ENCODE measurements around the gene PRRC2B.

PRRC2B gene

GRCh38 chr9:131481441-131482342 lies 87.8 kb downstream of the PRRC2B start:
- Histone ChIP-seq H3K36me3 (ENCODE audit: control insufficient read depth, insufficient read depth, low read length) (peaks cover 79% of the 10 kb centered on the region), H3K9ac (ENCODE audit: low read length) (no peak overlapping the region), H3K4me3 (ENCODE audit: low read length) (no peak overlapping the region), H3K27me3 (ENCODE audit: control insufficient read depth, insufficient read depth, low read length) (no peaks in the 10 kb centered on the region), H3K27ac (ENCODE audit: low read depth, low read length) (peak overlapping the region; percentile 55), H3K4me1 (ENCODE audit: control insufficient read depth, insufficient read depth, low read length) (peaks cover 3% of the 10 kb centered on the region)

- Histone ChIP-seq H3K4me1 (ENCODE audit: control insufficient read depth, insufficient read depth, low read length) (peaks cover 3% of the 10 kb centered on the region), H3K9ac (ENCODE audit: low read length) (no peak overlapping the region), H3K4me3 (ENCODE audit: low read length) (no peak overlapping the region), H3K36me3 (ENCODE audit: control insufficient read depth, insufficient read depth, low read length) (peaks cover 75% of the 10 kb centered on the region), H3K27ac (ENCODE audit: low read depth, low read length) (peak overlapping the region; percentile 55), H3K27me3 (ENCODE audit: control insufficient read depth, insufficient read depth, low read length) (no peaks in the 10 kb centered on the region)
Measured at GRCh38 chr9:131482343-131483006, 88.6 kb downstream of the PRRC2B start.

DNA sequence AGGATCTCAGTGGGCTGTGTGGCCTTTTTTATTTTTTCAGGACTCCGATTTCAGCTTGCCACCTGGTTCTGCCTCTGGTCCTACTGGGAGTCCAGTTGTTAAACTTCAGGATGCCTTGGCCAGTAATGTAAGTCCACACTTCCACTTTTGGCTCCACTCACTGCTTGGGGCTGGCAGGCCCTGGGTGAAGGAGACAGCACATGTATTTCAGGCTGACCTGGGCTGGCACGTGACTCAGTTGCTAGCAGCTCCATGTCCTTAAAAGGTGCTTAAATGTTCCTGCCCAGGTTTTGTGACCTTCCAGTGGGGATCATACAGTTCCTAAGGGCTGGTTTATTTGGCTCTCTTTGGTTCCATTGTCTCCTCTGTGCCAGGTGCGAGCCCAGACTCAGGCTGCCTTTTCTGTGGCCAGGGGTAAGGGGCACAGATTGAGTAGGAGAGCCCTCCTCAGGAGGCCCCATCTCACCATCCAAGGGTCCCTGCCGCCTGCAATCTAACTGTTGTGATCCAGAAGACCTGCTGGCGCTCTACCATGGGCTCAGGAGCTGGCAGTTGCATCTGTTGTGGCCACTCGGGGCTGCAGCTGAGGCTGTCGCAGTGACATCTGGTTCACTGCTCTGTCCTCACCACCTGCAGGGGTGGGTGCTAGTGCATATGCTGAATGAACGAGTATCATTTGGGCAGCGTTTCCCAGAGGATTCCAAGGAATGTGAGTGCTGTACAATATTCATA lies 89.6 kb downstream of the PRRC2B start:
- Histone ChIP-seq H3K36me3 (ENCODE audit: control insufficient read depth, insufficient read depth, low read length) (peaks cover 76% of the 10 kb centered on the region), H3K4me1 (ENCODE audit: control insufficient read depth, insufficient read depth, low read length) (peaks cover 3% of the 10 kb centered on the region), H3K27ac (ENCODE audit: low read depth, low read length) (peak overlapping the region; percentile 70), H3K4me3 (ENCODE audit: low read length) (no peak overlapping the region), H3K27me3 (ENCODE audit: control insufficient read depth, insufficient read depth, low read length) (no peaks in the 10 kb centered on the region), H3K9ac (ENCODE audit: low read length) (no peak overlapping the region)

- H3K27ac ChIP-seq (ENCODE audit: low read depth, low read length), result peak overlapping the region; percentile 70
- peaks cover 75% of the 10 kb centered on the region for H3K36me3 ChIP-seq (ENCODE audit: control insufficient read depth, insufficient read depth, low read length)
- H3K4me1 ChIP-seq (ENCODE audit: control insufficient read depth, insufficient read depth, low read length), result peaks cover 3% of the 10 kb centered on the region
- H3K4me3 ChIP-seq (ENCODE audit: low read length), result no peak overlapping the region
- no peak overlapping the region for H3K9ac ChIP-seq (ENCODE audit: low read length)
- H3K27me3 ChIP-seq (ENCODE audit: control insufficient read depth, insufficient read depth, low read length), result no peaks in the 10 kb centered on the region
Measured at GRCh38 chr9:131484051-131484445, 90.2 kb downstream of the PRRC2B start.

DNA sequence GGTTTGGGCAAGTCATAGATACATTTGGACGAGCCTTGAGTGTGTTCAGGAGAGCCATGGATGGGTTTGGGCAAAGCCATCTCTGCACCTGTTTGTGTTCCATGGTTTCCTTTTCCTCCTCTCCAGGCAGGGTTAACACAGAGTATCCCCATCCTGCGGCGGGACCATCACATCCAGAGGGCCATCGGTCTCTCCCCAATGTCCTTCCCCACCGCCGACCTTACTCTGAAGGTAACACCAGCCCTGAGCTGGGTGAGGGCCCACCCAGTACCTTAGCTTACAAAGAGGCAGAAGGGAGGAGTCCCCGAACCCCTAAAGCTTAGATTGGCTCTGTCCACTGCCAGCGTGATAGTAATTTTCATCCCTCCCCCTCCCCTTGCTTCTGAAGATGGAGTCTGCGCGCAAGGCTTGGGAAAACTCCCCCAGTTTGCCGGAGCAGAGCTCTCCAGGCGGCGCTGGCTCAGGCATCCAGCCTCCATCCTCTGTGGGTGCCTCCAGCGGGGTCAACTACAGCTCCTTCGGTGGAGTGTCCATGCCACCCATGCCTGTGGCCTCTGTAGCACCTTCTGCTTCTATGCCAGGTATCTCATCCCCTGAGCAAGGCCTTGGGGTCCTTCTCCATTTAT lies 90.8 kb downstream of the PRRC2B start:
- Histone ChIP-seq H3K27ac (ENCODE audit: low read depth, low read length) (peak overlapping the region; percentile 70), H3K4me3 (ENCODE audit: low read length) (no peak overlapping the region), H3K4me1 (ENCODE audit: control insufficient read depth, insufficient read depth, low read length) (peaks cover 3% of the 10 kb centered on the region), H3K27me3 (ENCODE audit: control insufficient read depth, insufficient read depth, low read length) (no peaks in the 10 kb centered on the region), H3K9ac (ENCODE audit: low read length) (no peak overlapping the region), H3K36me3 (ENCODE audit: control insufficient read depth, insufficient read depth, low read length) (peaks cover 74% of the 10 kb centered on the region)

DNA sequence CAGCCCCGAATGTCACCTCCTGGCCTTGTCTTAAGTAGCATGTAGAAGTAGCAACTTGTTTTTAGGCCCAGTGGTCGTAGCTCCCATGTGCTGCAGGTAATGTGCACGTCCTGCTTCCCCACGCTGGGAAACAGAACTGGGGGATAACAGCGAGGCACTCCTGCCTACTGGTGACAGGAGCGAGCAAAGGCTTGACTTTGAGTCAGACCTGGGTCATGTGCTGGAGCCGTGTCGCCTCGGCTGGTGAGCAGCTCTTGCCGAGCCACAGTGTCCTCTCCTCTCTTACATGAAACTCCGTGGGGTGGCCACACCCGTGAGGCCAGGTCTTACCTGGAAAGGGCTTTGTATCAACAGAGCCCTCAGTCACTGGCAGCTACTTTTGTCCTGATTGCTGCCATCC lies 91.3 kb downstream of the PRRC2B start:
- Histone ChIP-seq H3K9ac (ENCODE audit: low read length) (no peak overlapping the region), H3K4me1 (ENCODE audit: control insufficient read depth, insufficient read depth, low read length) (peaks cover 3% of the 10 kb centered on the region), H3K27me3 (ENCODE audit: control insufficient read depth, insufficient read depth, low read length) (no peaks in the 10 kb centered on the region), H3K27ac (ENCODE audit: low read depth, low read length) (no peak overlapping the region), H3K4me3 (ENCODE audit: low read length) (no peak overlapping the region), H3K36me3 (ENCODE audit: control insufficient read depth, insufficient read depth, low read length) (peaks cover 75% of the 10 kb centered on the region)

- H3K27ac ChIP-seq (ENCODE audit: low read depth, low read length), result no peak overlapping the region
- no peak overlapping the region for H3K9ac ChIP-seq (ENCODE audit: low read length)
- no peak overlapping the region for H3K4me3 ChIP-seq (ENCODE audit: low read length)
- no peaks in the 10 kb centered on the region for H3K27me3 ChIP-seq (ENCODE audit: control insufficient read depth, insufficient read depth, low read length)
- peaks cover 3% of the 10 kb centered on the region for H3K4me1 ChIP-seq (ENCODE audit: control insufficient read depth, insufficient read depth, low read length)
- peaks cover 76% of the 10 kb centered on the region for H3K36me3 ChIP-seq (ENCODE audit: control insufficient read depth, insufficient read depth, low read length)
Measured at GRCh38 chr9:131485728-131486422, 92.0 kb downstream of the PRRC2B start.

GRCh38 chr9:131487001-131487400 lies 93.1 kb downstream of the PRRC2B start:
- Histone ChIP-seq H3K27ac (ENCODE audit: low read depth, low read length) (no peak overlapping the region), H3K9ac (ENCODE audit: low read length) (no peak overlapping the region), H3K27me3 (ENCODE audit: control insufficient read depth, insufficient read depth, low read length) (no peaks in the 10 kb centered on the region), H3K36me3 (ENCODE audit: control insufficient read depth, insufficient read depth, low read length) (peaks cover 87% of the 10 kb centered on the region), H3K4me1 (ENCODE audit: control insufficient read depth, insufficient read depth, low read length) (peaks cover 3% of the 10 kb centered on the region), H3K4me3 (ENCODE audit: low read length) (no peak overlapping the region)

DNA sequence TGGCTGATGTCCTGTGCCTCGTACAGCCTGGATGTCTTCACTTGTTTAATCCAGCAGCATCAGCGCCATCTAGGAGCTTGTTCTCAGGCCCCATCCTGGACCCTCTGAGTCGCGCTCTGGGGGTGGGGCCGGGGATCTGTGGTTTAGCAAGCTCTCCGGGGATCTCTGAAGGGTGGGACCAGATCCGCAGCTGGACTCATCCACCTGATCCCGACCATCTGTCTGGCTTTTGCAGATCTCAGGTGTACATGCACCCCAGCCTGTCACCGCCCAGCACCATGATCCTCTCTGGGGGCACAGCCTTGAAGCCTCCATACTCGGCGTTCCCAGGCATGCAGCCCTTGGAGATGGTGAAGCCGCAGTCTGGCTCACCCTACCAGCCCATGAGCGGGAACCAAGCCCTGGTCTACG lies 93.7 kb downstream of the PRRC2B start:
- Histone ChIP-seq H3K36me3 (ENCODE audit: control insufficient read depth, insufficient read depth, low read length) (peaks cover 90% of the 10 kb centered on the region), H3K9ac (ENCODE audit: low read length) (no peak overlapping the region), H3K4me3 (ENCODE audit: low read length) (no peak overlapping the region), H3K4me1 (ENCODE audit: control insufficient read depth, insufficient read depth, low read length) (peaks cover 3% of the 10 kb centered on the region), H3K27ac (ENCODE audit: low read depth, low read length) (no peak overlapping the region), H3K27me3 (ENCODE audit: control insufficient read depth, insufficient read depth, low read length) (no peaks in the 10 kb centered on the region)

GRCh38 chr9:131490514-131490913 lies 96.6 kb downstream of the PRRC2B start:
- Histone ChIP-seq H3K4me1 (ENCODE audit: control insufficient read depth, insufficient read depth, low read length) (no peaks in the 10 kb centered on the region), H3K4me3 (ENCODE audit: low read length) (no peak overlapping the region), H3K27ac (ENCODE audit: low read depth, low read length) (no peak overlapping the region), H3K9ac (ENCODE audit: low read length) (no peak overlapping the region), H3K36me3 (ENCODE audit: control insufficient read depth, insufficient read depth, low read length) (peaks cover 91% of the 10 kb centered on the region), H3K27me3 (ENCODE audit: control insufficient read depth, insufficient read depth, low read length) (no peaks in the 10 kb centered on the region)

- Histone ChIP-seq H3K27me3 (ENCODE audit: control insufficient read depth, insufficient read depth, low read length) (no peaks in the 10 kb centered on the region), H3K4me1 (ENCODE audit: control insufficient read depth, insufficient read depth, low read length) (no peaks in the 10 kb centered on the region), H3K9ac (ENCODE audit: low read length) (no peak overlapping the region), H3K27ac (ENCODE audit: low read depth, low read length) (no peak overlapping the region), H3K36me3 (ENCODE audit: control insufficient read depth, insufficient read depth, low read length) (peaks cover 89% of the 10 kb centered on the region), H3K4me3 (ENCODE audit: low read length) (no peak overlapping the region)
Measured at GRCh38 chr9:131491001-131491710, 97.3 kb downstream of the PRRC2B start.

All from rectal smooth muscle tissue (tissue), 1 donor.